ENCODE data around the gene ABCD1.

The ABCD1 gene

DNA sequence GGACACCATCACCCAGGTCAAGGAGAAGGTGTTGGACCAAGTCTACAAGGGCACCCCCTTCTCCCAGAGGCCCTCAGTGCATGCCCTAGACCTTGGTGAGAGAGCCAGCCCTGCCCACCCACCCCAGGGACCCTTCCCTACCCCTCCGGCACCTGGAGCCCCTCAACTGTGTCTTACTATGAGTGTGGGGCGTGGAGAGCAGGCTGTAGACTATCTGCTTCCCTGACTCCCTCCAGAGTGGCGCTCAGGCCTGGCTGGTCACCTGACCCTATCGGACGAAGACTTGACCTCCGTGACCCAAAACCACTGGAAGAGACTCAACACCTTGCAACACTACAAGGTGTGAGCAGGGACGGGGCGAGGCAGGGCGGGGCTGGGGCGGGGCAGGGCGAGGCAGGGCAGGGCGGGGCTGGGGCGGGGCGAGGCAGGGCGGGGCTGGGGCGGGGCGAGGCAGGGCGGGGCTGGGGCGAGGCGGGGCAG, 51.5 kb downstream of the ABCD1 start:
- H3K4me1 Mint-ChIP-seq (ENCODE audit: low read depth in 2 of 2) = peaks cover 0 to 6% of the 10 kb centered on the region in 2 donors
- H3K27me3 Mint-ChIP-seq = peaks cover 7 to 13% of the 10 kb centered on the region in 2 donors
- ATAC-seq (replicated peaks) = no peak
- H3K36me3 Mint-ChIP-seq (ENCODE audit: insufficient read depth) = no peaks in the 10 kb centered on the region
- no peak for DNase-seq
- no peaks in the 10 kb centered on the region for H3K9me3 Mint-ChIP-seq
- H3K27ac Mint-ChIP-seq = no peak overlapping the region
- H3K4me3 Mint-ChIP-seq = no peak overlapping the region

DNA sequence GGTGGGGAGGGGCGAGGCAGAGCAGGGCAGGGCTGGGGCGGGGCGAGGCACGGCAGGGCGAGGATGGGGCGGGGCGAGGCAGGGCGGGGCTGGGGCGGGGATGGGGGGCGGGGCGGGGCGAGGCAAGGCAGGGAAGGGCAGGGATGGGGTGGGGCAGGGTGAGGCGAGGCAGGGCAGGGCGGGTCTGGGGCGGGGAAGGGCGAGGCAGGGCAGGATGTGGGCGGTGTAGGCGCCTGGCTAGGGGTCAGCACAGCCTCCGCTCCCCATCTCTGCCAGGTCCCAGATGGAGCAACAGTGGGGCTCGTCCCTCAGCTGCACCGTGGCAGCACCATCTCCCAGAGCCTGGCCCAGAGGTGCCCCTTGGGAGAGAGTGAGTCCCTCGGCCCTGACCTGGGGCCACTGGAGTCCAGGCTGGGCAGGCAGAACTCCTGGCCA, 52.0 kb downstream of the ABCD1 start:
- H3K9me3 Mint-ChIP-seq = no peaks in the 10 kb centered on the region
- peaks cover 7 to 13% of the 10 kb centered on the region in 2 donors for H3K27me3 Mint-ChIP-seq
- DNase-seq = no peak
- H3K27ac Mint-ChIP-seq = no peak overlapping the region
- peaks cover 0 to 6% of the 10 kb centered on the region in 2 donors for H3K4me1 Mint-ChIP-seq (ENCODE audit: low read depth in 2 of 2)
- ATAC-seq (replicated peaks) = no peak
- no peak overlapping the region for H3K4me3 Mint-ChIP-seq
- H3K36me3 Mint-ChIP-seq (ENCODE audit: insufficient read depth) = no peaks in the 10 kb centered on the region

DNA sequence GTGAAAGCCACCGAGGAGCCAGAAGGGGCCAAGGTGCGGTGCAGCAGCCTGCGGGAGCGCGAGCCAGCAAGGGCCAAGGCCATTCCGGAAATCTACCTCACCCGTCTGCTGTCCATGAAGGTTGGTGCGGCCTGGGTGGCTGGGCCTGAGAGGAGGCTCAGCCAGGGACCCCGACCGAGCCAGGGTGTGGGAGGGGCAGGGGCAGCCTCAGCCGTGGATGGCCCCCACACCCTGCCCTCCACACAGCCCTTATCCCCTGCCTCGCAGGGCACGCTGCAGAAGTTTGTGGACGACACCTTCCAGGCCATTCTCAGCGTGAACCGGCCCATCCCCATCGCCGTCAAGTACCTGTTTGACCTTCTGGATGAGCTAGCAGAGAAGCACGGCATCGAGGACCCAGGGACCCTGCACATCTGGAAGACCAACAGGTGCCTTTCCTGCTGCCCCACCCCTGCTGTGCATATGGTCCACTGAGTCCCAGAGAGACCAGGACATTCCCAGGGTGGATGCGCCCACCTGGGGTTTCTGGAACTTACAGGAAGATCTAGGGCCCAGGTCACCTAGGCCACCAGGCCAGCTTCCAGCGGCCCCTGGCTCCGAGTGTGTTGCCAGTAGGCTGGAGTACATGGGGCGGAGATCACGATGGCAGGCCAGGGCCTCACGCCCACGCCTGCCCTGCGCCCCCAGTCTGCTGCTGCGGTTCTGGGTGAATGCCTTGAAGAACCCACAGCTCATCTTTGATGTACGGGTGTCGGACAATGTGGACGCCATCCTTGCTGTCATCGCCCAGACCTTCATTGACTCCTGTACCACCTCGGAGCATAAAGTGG, 52.8 kb downstream of the ABCD1 start:
- Mint-ChIP-seq H3K27ac (no peak overlapping the region), H3K9me3 (no peaks in the 10 kb centered on the region)

GRCh38 chrX:153778181-153778580, 53.5 kb downstream of the ABCD1 start:
- Mint-ChIP-seq H3K4me3 (no peak overlapping the region), H3K9me3 (no peaks in the 10 kb centered on the region)
- no peak for ATAC-seq (replicated peaks)

More for the DNA sequence above, 52.8 kb downstream of the ABCD1 start:
- H3K4me3 Mint-ChIP-seq = no peak overlapping the region
- peaks cover 7 to 13% of the 10 kb centered on the region in 2 donors for H3K27me3 Mint-ChIP-seq
- no peaks in the 10 kb centered on the region for H3K36me3 Mint-ChIP-seq (ENCODE audit: insufficient read depth)
- ATAC-seq (replicated peaks) (no peak), DNase-seq (no peak)
- H3K4me1 Mint-ChIP-seq (ENCODE audit: low read depth in 2 of 2) = peaks cover 0 to 6% of the 10 kb centered on the region in 2 donors

DNA sequence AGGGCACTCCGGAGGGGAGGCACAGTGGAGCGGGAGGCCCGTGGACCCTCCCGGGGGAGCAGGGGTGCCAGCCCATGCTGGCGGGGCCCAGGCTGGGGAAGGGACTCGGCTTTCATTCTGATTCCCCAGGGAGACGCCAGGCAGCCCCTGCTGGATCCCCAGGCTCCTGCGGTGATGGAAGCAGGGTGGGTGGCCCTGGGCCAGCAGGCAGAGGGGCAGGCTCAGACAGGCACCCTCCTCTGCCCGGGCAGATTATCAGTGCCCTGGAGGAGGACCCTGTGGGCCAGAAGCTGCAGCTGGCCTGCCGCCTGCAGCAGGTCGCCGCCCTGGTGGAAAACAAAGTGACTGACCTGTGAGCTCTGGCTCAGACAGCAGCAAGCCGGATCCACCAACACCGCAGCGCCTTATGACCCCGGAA, 54.0 kb downstream of the ABCD1 start:
- Mint-ChIP-seq H3K27me3 (peaks cover 7 to 13% of the 10 kb centered on the region in 2 donors), H3K4me3 (no peak overlapping the region), H3K36me3 (ENCODE audit: insufficient read depth) (peaks cover 3% of the 10 kb centered on the region), H3K4me1 (ENCODE audit: low read depth in 2 of 2) (peaks cover 0 to 6% of the 10 kb centered on the region in 2 donors), H3K27ac (no peak overlapping the region), H3K9me3 (no peaks in the 10 kb centered on the region)
- DNase-seq = no peak
- no peak for ATAC-seq (replicated peaks)

More at GRCh38 chrX:153778181-153778580, 53.5 kb downstream of the ABCD1 start:
- no peak overlapping the region for H3K27ac Mint-ChIP-seq
- DNase-seq = no peak
- no peaks in the 10 kb centered on the region for H3K36me3 Mint-ChIP-seq (ENCODE audit: insufficient read depth)
- peaks cover 7 to 13% of the 10 kb centered on the region in 2 donors for H3K27me3 Mint-ChIP-seq
- peaks cover 0 to 6% of the 10 kb centered on the region in 2 donors for H3K4me1 Mint-ChIP-seq (ENCODE audit: low read depth in 2 of 2)

DNA sequence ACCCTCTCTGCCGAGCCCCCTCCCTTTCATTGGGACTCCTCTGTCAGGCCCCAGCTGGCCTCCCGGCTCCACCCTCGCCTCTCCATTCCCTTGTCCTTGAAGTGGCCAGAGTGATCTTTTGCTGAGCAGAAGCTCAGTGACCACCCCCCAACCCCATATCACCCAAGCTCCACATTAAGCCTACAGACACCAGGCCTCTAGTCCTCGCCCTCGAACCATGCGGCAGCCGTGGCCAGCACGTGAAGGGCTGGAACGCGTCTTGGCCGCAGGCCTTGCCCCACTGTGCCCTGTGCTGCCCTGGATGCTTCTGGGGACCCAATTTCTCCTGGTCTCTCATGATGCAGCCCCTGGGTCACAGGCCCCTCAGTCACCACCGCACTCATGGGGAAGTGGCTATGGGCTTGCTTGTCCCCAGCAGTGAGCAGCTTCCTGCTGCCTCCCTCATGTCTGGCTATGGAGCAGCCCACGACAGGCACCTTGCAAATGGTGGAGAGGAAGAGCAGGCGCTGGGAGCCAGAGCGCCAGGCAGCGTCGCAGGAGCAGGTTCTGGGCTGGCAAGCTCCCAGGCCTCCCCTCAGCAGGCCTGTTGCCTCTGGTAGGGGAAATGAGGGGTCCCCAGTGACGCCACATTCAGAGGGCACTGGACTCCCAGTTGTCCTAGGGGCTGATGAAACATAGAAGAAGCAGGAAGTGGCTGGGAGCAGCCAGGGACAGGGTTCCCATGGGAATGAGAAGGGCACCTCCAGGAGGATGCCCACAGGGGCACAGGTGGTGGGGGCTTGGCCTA, 55.4 kb downstream of the ABCD1 start:
- no peak overlapping the region for H3K27ac Mint-ChIP-seq
- peaks cover 7 to 13% of the 10 kb centered on the region in 2 donors for H3K27me3 Mint-ChIP-seq
- peaks cover 0 to 6% of the 10 kb centered on the region in 2 donors for H3K4me1 Mint-ChIP-seq (ENCODE audit: low read depth in 2 of 2)
- no peaks in the 10 kb centered on the region for H3K9me3 Mint-ChIP-seq
- ATAC-seq (replicated peaks) (no peak), DNase-seq (no peak)
- H3K36me3 Mint-ChIP-seq (ENCODE audit: insufficient read depth) = peaks cover 3% of the 10 kb centered on the region
- H3K4me3 Mint-ChIP-seq = no peak overlapping the region

- H3K4me1 Mint-ChIP-seq (ENCODE audit: low read depth in 2 of 2) = peaks cover 0 to 6% of the 10 kb centered on the region in 2 donors
- no peak for ATAC-seq (replicated peaks)
- H3K36me3 Mint-ChIP-seq (ENCODE audit: insufficient read depth) = peaks cover 3% of the 10 kb centered on the region
- no peak within 1 kb of the TSS for H3K4me3 Mint-ChIP-seq
- no peaks in the 10 kb centered on the region for H3K9me3 Mint-ChIP-seq
- peaks cover 7 to 13% of the 10 kb centered on the region in 2 donors for H3K27me3 Mint-ChIP-seq
- no peak within 1 kb of the TSS for H3K27ac Mint-ChIP-seq
- DNase-seq = no peak
Observed at GRCh38 chrX:153780678-153781427, 56.2 kb downstream of the ABCD1 start, which contains the start of gene SRPK3. TSS of gene SRPK3 (plus strand) at chrX:153781041. CDS start at chrX:153781087, 46 bp downstream.

- Mint-ChIP-seq H3K36me3 (ENCODE audit: insufficient read depth) (peaks cover 8% of the 10 kb centered on the region), H3K4me3 (no peak overlapping the region), H3K27me3 (peaks cover 7 to 13% of the 10 kb centered on the region in 2 donors), H3K9me3 (no peaks in the 10 kb centered on the region), H3K27ac (no peak overlapping the region), H3K4me1 (ENCODE audit: low read depth in 2 of 2) (peaks cover 0 to 6% of the 10 kb centered on the region in 2 donors)
- DNase-seq (no peak), ATAC-seq (replicated peaks) (no peak)
Observed at GRCh38 chrX:153781428-153782047, 56.9 kb downstream of the ABCD1 start.

DNA sequence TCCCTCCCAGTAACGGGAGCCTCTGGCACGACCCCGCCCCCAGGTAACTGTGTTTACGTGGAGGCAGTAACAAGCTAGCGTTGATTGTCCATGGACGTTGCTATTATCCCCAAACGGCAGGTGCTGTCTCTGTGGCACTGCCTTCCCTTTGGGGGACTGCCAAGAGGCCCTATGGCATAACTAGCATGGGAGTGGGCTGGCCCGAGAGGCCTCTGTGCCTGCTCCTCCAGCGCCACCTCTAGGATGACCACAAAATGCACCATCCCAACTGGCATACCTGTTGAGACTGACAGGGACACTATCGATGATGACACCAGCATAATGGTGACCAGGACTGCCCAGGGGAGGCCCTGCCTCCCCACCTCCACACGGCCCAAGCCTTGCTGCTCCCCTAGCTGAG, 57.7 kb downstream of the ABCD1 start:
- Mint-ChIP-seq H3K4me1 (ENCODE audit: low read depth in 2 of 2) (peaks cover 0 to 6% of the 10 kb centered on the region in 2 donors), H3K27ac (no peak overlapping the region), H3K9me3 (no peaks in the 10 kb centered on the region), H3K27me3 (peaks cover 7 to 13% of the 10 kb centered on the region in 2 donors), H3K4me3 (no peak overlapping the region), H3K36me3 (ENCODE audit: insufficient read depth) (peaks cover 10% of the 10 kb centered on the region)
- ATAC-seq (replicated peaks) (no peak), DNase-seq (no peak)

- Mint-ChIP-seq H3K27me3 (peaks cover 7 to 13% of the 10 kb centered on the region in 2 donors), H3K4me1 (ENCODE audit: low read depth in 2 of 2) (peaks cover 0 to 6% of the 10 kb centered on the region in 2 donors), H3K9me3 (no peaks in the 10 kb centered on the region), H3K36me3 (ENCODE audit: insufficient read depth) (peaks cover 14% of the 10 kb centered on the region), H3K4me3 (no peak overlapping the region), H3K27ac (no peak overlapping the region)
- ATAC-seq (replicated peaks) = no peak
- DNase-seq = no peak
Observed at GRCh38 chrX:153782871-153783270, 58.2 kb downstream of the ABCD1 start.

DNA sequence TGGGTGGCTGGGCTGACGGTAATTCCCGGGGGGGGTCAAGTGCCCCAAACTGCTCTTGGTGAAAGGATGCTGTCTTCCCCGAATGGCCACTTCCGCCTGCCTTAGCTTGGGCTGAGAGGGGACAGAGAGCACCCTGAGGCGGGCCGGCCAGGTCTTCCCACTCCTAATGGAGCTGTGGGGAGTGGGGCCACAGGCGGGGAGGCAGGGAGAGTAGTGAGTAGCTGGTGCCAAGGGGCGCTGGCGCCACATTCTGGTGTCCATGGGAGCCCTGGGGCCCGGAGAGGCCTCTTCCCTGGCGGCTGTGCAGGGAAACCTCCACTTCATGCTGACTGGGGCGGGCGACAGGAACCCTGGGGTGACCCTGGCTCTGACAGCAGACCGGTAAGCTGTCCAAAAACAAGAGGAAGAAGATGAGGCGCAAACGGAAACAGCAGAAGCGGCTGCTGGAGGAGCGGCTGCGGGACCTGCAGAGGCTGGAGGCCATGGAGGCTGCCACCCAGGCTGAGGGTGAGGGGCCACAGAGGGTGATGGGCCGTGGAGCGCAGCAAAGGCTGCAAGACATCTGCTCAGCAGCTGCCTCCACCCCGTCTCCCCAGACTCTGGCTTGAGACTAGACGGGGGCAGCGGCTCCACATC, 58.8 kb downstream of the ABCD1 start:
- Mint-ChIP-seq H3K4me3 (no peak overlapping the region), H3K27ac (no peak overlapping the region), H3K4me1 (ENCODE audit: low read depth in 2 of 2) (peaks cover 0 to 6% of the 10 kb centered on the region in 2 donors), H3K9me3 (no peaks in the 10 kb centered on the region), H3K36me3 (ENCODE audit: insufficient read depth) (peaks cover 14% of the 10 kb centered on the region), H3K27me3 (peaks cover 7 to 13% of the 10 kb centered on the region in 2 donors)
- DNase-seq (no peak), ATAC-seq (replicated peaks) (no peak)

- ATAC-seq (replicated peaks) (no peak), DNase-seq (no peak)
- H3K27me3 Mint-ChIP-seq = peaks cover 7 to 12% of the 10 kb centered on the region in 2 donors
- H3K4me3 Mint-ChIP-seq = no peak overlapping the region
- no peaks in the 10 kb centered on the region for H3K9me3 Mint-ChIP-seq
- no peak overlapping the region for H3K27ac Mint-ChIP-seq
- H3K4me1 Mint-ChIP-seq (ENCODE audit: low read depth in 2 of 2) = peaks cover 0 to 6% of the 10 kb centered on the region in 2 donors
- peaks cover 14% of the 10 kb centered on the region for H3K36me3 Mint-ChIP-seq (ENCODE audit: insufficient read depth)
Observed at GRCh38 chrX:153784325-153784967, 59.8 kb downstream of the ABCD1 start.

All from effector memory CD8-positive, alpha-beta T cell (primary cell).